Liver (tissue), 9 donors: Measurements from ENCODE around the gene RMRP. TPM values are rescaled to one million over a fixed set of nuclear protein-coding genes. Genes with fewer than 3 reads are reported as not detected.

Source experiments
- DNase-seq: peaks from one replicate; pipeline ENCODE4 v3.0.0-alpha.2; 2017; ENCODE audit warnings: low spot score
- H3K27ac ChIP-seq, 2 donors: one replicate each; pipeline ENCODE4 v1.7.0; 2013; ENCODE audit warnings: inconsistent platforms in 2 of 2, low read length in 2 of 2, control low read depth in 1 of 2, low read depth in 1 of 2, mild to moderate bottlenecking in 1 of 2
- H3K27me3 ChIP-seq, 4 donors: one replicate each; pipeline versions ENCODE4 v1.6.1 to v1.7.0; 2013; ENCODE audit warnings: low read length in 3 of 4, inconsistent platforms in 1 of 4, mild to moderate bottlenecking in 1 of 4, moderate library complexity in 1 of 4; ENCODE audit not compliant: control insufficient read depth in 4 of 4, insufficient read depth in 4 of 4
- H3K36me3 ChIP-seq, 4 donors: one replicate each; pipeline versions ENCODE4 v1.6.1 to v1.7.0; 2013; ENCODE audit warnings: low read length in 3 of 4, mild to moderate bottlenecking in 3 of 4, low read depth in 1 of 4, moderate library complexity in 1 of 4; ENCODE audit not compliant: control insufficient read depth in 4 of 4, insufficient read depth in 3 of 4
- H3K4me1 ChIP-seq, 4 donors: one replicate each; pipeline versions ENCODE4 v1.6.1 to v1.7.0; 2013; ENCODE audit warnings: low read length in 3 of 4, mild to moderate bottlenecking in 3 of 4, moderate library complexity in 1 of 4; ENCODE audit not compliant: control insufficient read depth in 4 of 4, insufficient read depth in 4 of 4
- H3K4me3 ChIP-seq, 3 donors: one replicate each; pipeline versions ENCODE4 v1.6.1 to v1.7.0; 2013; ENCODE audit warnings: low read length in 3 of 3, control low read depth in 1 of 3, low read depth in 1 of 3, mild to moderate bottlenecking in 1 of 3
- H3K9ac ChIP-seq, 2 donors: one replicate each; pipeline ENCODE4 v1.7.0; 2013; ENCODE audit warnings: low read length in 2 of 2, mild to moderate bottlenecking in 2 of 2, moderate library complexity in 2 of 2, control low read depth in 1 of 2, low read depth in 1 of 2
- H3K9me3 ChIP-seq, 4 donors: one replicate each; pipeline versions ENCODE4 v1.6.1 to v1.7.0; 2013; ENCODE audit warnings: low read length in 3 of 4; ENCODE audit not compliant: control insufficient read depth in 4 of 4
- CTCF ChIP-seq: fragments of 150-350 bp; IDR thresholded peaks from 2 replicates; pipeline ENCODE4 v1.5.1; 2017; ENCODE audit warnings: improper control_type of control experiment, low read depth, low read length; ENCODE audit not compliant: missing input control
- GABPA ChIP-seq, 2 donors: IDR thresholded peaks in 1 of 2; conservative IDR thresholded peaks in 1 of 2; 2 replicates each; pipeline ENCODE4 v1.6.1; 2016; ENCODE audit warnings: antibody characterized with exemption in 2 of 2, mild to moderate bottlenecking in 1 of 2, moderate library complexity in 1 of 2
- HNF4A ChIP-seq, 2 donors: conservative IDR thresholded peaks; 2 replicates each; pipeline ENCODE4 v1.6.1; 2016; ENCODE audit warnings: antibody characterized with exemption in 2 of 2, mild to moderate bottlenecking in 2 of 2
- JUND ChIP-seq, 2 donors: IDR thresholded peaks; 2 replicates each; pipeline ENCODE4 v1.6.1; 2016; ENCODE audit warnings: antibody characterized with exemption in 2 of 2
- MAX ChIP-seq: IDR thresholded peaks from 2 replicates; pipeline ENCODE4 v1.6.1; 2016; ENCODE audit warnings: antibody characterized with exemption
- NR2F2 ChIP-seq: IDR thresholded peaks from 2 replicates; pipeline ENCODE4 v1.6.1; 2016; ENCODE audit warnings: antibody characterized with exemption
- REST ChIP-seq: IDR thresholded peaks from 2 replicates; pipeline ENCODE4 v1.6.1; 2016; ENCODE audit warnings: antibody characterized with exemption, mild to moderate bottlenecking
- SP1 ChIP-seq: IDR thresholded peaks from 2 replicates; pipeline ENCODE4 v1.6.1; 2018; ENCODE audit warnings: antibody characterized with exemption, mild to moderate bottlenecking
- WGBS: extraction: QIAGEN DNeasy Blood & Tissue Kit; methylation state at CpG from one replicate; pipeline ENCODE4 v1.1.7; 2013; 5-methylcytosine and 5-hydroxymethylcytosine counted together
- polyA plus RNA-seq, 2 donors: library from polyadenylated mRNA; stranded (reverse) in 1 of 2; unstranded in 1 of 2; fragments of 200-250 nt in 1 of 2; fragments of >200 nt in 1 of 2; fragmentation: Nextera tagmentation in 1 of 2; extraction: Ambion mirVana in 1 of 2; gene quantifications; one replicate each; pipeline versions ENCODE4 v1.2.1 to v1.2.3, GENCODE V29; 2013 to 2015
- total RNA-seq, 2 donors: library from RNA; depleted of rRNA; stranded (reverse); fragments of >200 nt; gene quantifications; one replicate each; pipeline ENCODE4 v1.2.3, GENCODE V29; 2014
- donor health status: healthy.
- donor health status: healthy.
- donor health status: healthy.
- donor health status: healthy.
- donor health status: healthy.

The RMRP gene
- total and polyA plus RNA-seq, 4 donors: 5.3 to 67,037 (median 2,677) TPM

GRCh38 chr9:35696520-35697215 lies 38.8 kb upstream of the RMRP start (continued):
- TF ChIP-seq NR2F2: no peak
- TF ChIP-seq SP1: no peak

- no peak overlapping the region for H3K27ac ChIP-seq
Measured at GRCh38 chr9:35695943-35696401, 38.2 kb upstream of the RMRP start.

More at GRCh38 chr9:35695943-35696401, 38.2 kb upstream of the RMRP start:
- Histone ChIP-seq H3K4me3 (no peak overlapping the region), H3K27me3 (no peaks in the 10 kb centered on the region), H3K9me3 (no peaks in the 10 kb centered on the region), H3K36me3 (peaks cover 24 to 49% (median 40%) of the 10 kb centered on the region in 4 donors), H3K4me1 (peaks cover 0 to 4% (median 3%) of the 10 kb centered on the region in 4 donors), H3K9ac (no peak overlapping the region)
- WGBS: 92% methylated on average over 3 of the region's 3 CpGs
- no peak for DNase-seq
- TF ChIP-seq JUND (IDR thresholded peaks at IDR 0.05): no peak
- no peak for TF ChIP-seq SP1
- TF ChIP-seq MAX: no peak
- TF ChIP-seq CTCF: no peak
- no peak for TF ChIP-seq NR2F2
- TF ChIP-seq REST: no peak
- no peak for TF ChIP-seq GABPA (IDR thresholded peaks at IDR 0.05 in 1 of 2, conservative IDR thresholded peaks at IDR 0.05 in 1 of 2)
- TF ChIP-seq HNF4A (conservative IDR thresholded peaks at IDR 0.05): no peak
